Effector memory CD8-positive, alpha-beta T cell (primary cell): ENCODE results near the gene SNX2.
A peak's percentile ranks its signal among the peaks of the same experiment; 100 is the strongest.
"Not testable (repeated sequence)": the region's sequence is repeated elsewhere in the genome, so short reads cannot be mapped to it uniquely, and the experiment has no call there.

ENCODE experiments used
- ATAC-seq: fragments of 150-1000 bp; cut with Tn5 transposase; replicated peaks from 2 replicates; pipeline ENCODE4 v1.10.0; 2021; ENCODE audit warnings: mild to moderate bottlenecking, moderate library complexity
- DNase-seq, 3 experiments: peaks; one replicate each; pipeline ENCODE4 v3.0.0; 2021
- H3K27ac Mint-ChIP-seq, 2 donors: one replicate each; pipeline ENCODE4 v1.8.0; 2022; ENCODE audit warnings: mild to moderate bottlenecking in 2 of 2, mixed read lengths in 2 of 2, moderate library complexity in 2 of 2
- H3K27me3 Mint-ChIP-seq, 2 donors: one replicate each; pipeline ENCODE4 v1.8.0; 2022; ENCODE audit warnings: mixed read lengths in 2 of 2
- H3K36me3 Mint-ChIP-seq: one replicate; pipeline ENCODE4 v1.8.0; 2022; ENCODE audit warnings: mild to moderate bottlenecking, moderate library complexity, mixed read lengths; ENCODE audit not compliant: insufficient read depth
- H3K4me1 Mint-ChIP-seq, 2 donors: one replicate each; pipeline ENCODE4 v1.8.0; 2022; ENCODE audit warnings: low read depth in 2 of 2, mixed read lengths in 2 of 2
- H3K4me3 Mint-ChIP-seq, 2 donors: one replicate each; pipeline ENCODE4 v1.8.0; 2022; ENCODE audit warnings: mild to moderate bottlenecking in 2 of 2, mixed read lengths in 2 of 2, moderate library complexity in 2 of 2
- H3K9me3 Mint-ChIP-seq, 2 donors: one replicate each; pipeline ENCODE4 v1.8.0; 2022; ENCODE audit warnings: mixed read lengths in 2 of 2

The SNX2 gene

GRCh38 chr5:122756264-122756911, 18.5 kb upstream of the SNX2 start:
- Mint-ChIP-seq H3K36me3 (peaks cover 2% of the 10 kb centered on the region), H3K27ac (no peak overlapping the region), H3K9me3 (no peaks in the 10 kb centered on the region), H3K4me3 (no peak overlapping the region), H3K27me3 (peaks cover 20 to 28% of the 10 kb centered on the region in 2 donors), H3K4me1 (no peaks in the 10 kb centered on the region)
- no peak for DNase-seq
- no peak for ATAC-seq

- Mint-ChIP-seq H3K4me1 (no peaks in the 10 kb centered on the region), H3K36me3 (peaks cover 2% of the 10 kb centered on the region), H3K4me3 (no peak overlapping the region), H3K27me3 (peaks cover 11 to 19% of the 10 kb centered on the region in 2 donors), H3K27ac (no peak overlapping the region), H3K9me3 (no peaks in the 10 kb centered on the region)
- ATAC-seq (no peak), DNase-seq (no peak)
These were observed 17.6 kb upstream of the SNX2 start for GRCh38 chr5:122757285-122757684.

GRCh38 chr5:122759241-122760070, 15.4 kb upstream of the SNX2 start:
- Mint-ChIP-seq H3K9me3 (no peaks in the 10 kb centered on the region), H3K27me3 (peaks cover 0 to 10% of the 10 kb centered on the region in 2 donors), H3K36me3 (peaks cover 2% of the 10 kb centered on the region), H3K4me1 (no peaks in the 10 kb centered on the region), H3K4me3 (no peak overlapping the region), H3K27ac (no peak overlapping the region)
- DNase-seq, result no peak
- no peak for ATAC-seq

GRCh38 chr5:122760236-122760635, 14.6 kb upstream of the SNX2 start:
- Mint-ChIP-seq H3K4me1 (no peaks in the 10 kb centered on the region), H3K9me3 (no peaks in the 10 kb centered on the region), H3K4me3 (no peak overlapping the region), H3K36me3 (peaks cover 2% of the 10 kb centered on the region), H3K27me3 (peaks cover 0 to 9% of the 10 kb centered on the region in 2 donors), H3K27ac (no peak overlapping the region)
- DNase-seq (no peak), ATAC-seq (no peak)

GRCh38 chr5:122761115-122761514, 13.8 kb upstream of the SNX2 start:
- Mint-ChIP-seq H3K9me3 (no peaks in the 10 kb centered on the region), H3K4me1 (no peaks in the 10 kb centered on the region), H3K27me3 (peaks cover 0 to under 1% of the 10 kb centered on the region in 2 donors), H3K27ac (no peak overlapping the region), H3K4me3 (no peak overlapping the region), H3K36me3 (peaks cover 2% of the 10 kb centered on the region)
- ATAC-seq (no peak), DNase-seq (no peak)

GRCh38 chr5:122761896-122762295, 13.0 kb upstream of the SNX2 start:
- H3K4me1 Mint-ChIP-seq, ATAC-seq, H3K27me3 Mint-ChIP-seq, DNase-seq, H3K9me3 Mint-ChIP-seq, H3K27ac Mint-ChIP-seq, H3K36me3 Mint-ChIP-seq, H3K4me3 Mint-ChIP-seq: not testable (repeated sequence)

GRCh38 chr5:122766130-122766529, 8.8 kb upstream of the SNX2 start:
- H3K9me3 Mint-ChIP-seq, result no peaks in the 10 kb centered on the region
- H3K4me3 Mint-ChIP-seq, result no peak overlapping the region
- ATAC-seq (no peak), DNase-seq (no peak)
- H3K36me3 Mint-ChIP-seq, result no peaks in the 10 kb centered on the region
- no peak overlapping the region for H3K27ac Mint-ChIP-seq
- H3K27me3 Mint-ChIP-seq, result no peaks in the 10 kb centered on the region
- no peaks in the 10 kb centered on the region for H3K4me1 Mint-ChIP-seq

GRCh38 chr5:122770477-122770876, 4.4 kb upstream of the SNX2 start:
- ATAC-seq, result no peak
- no peaks in the 10 kb centered on the region for H3K27me3 Mint-ChIP-seq
- DNase-seq, result no peak
- H3K4me1 Mint-ChIP-seq, result peaks cover 1 to 3% of the 10 kb centered on the region in 2 donors
- H3K27ac Mint-ChIP-seq, result no peak overlapping the region
- no peaks in the 10 kb centered on the region for H3K9me3 Mint-ChIP-seq
- peaks cover 9% of the 10 kb centered on the region for H3K36me3 Mint-ChIP-seq
- H3K4me3 Mint-ChIP-seq, result no peak overlapping the region

- H3K4me3 Mint-ChIP-seq, result no peak overlapping the region
- ATAC-seq, result no peak
- no peaks in the 10 kb centered on the region for H3K27me3 Mint-ChIP-seq
- no peak for DNase-seq
- H3K4me1 Mint-ChIP-seq, result peaks cover 5 to 6% of the 10 kb centered on the region in 2 donors
- H3K9me3 Mint-ChIP-seq, result no peaks in the 10 kb centered on the region
- no peak overlapping the region for H3K27ac Mint-ChIP-seq
- H3K36me3 Mint-ChIP-seq, result peaks cover 10% of the 10 kb centered on the region
These were observed 2.4 kb upstream of the SNX2 start for GRCh38 chr5:122772446-122772845.

- peaks cover 12 to 16% of the 10 kb centered on the region in 2 donors for H3K4me1 Mint-ChIP-seq
- peaks cover 15% of the 10 kb centered on the region for H3K36me3 Mint-ChIP-seq
These were observed 1.3 kb upstream of the SNX2 start for GRCh38 chr5:122773619-122774018.

GRCh38 chr5:122774519-122774860, 390 bp upstream of the SNX2 start:
- H3K27ac Mint-ChIP-seq, result peak overlapping the region; percentile 97 to 98

More at GRCh38 chr5:122773619-122774018, 1.3 kb upstream of the SNX2 start:
- no peak for DNase-seq
- Mint-ChIP-seq H3K27me3 (no peaks in the 10 kb centered on the region), H3K27ac (peak overlapping the region in 1 of 2 donors; percentile 3), H3K4me3 (peak overlapping the region; percentile 24 to 92), H3K9me3 (no peaks in the 10 kb centered on the region)
- ATAC-seq, result no peak

GRCh38 chr5:122775550-122776542, 966 bp downstream of the SNX2 start:
- H3K9me3 Mint-ChIP-seq, result no peaks in the 10 kb centered on the region
- DNase-seq (no peak), ATAC-seq (no peak)
- peak overlapping the region; percentile 92 to 98 for H3K4me3 Mint-ChIP-seq
- H3K36me3 Mint-ChIP-seq, result peaks cover 19% of the 10 kb centered on the region
- H3K4me1 Mint-ChIP-seq, result peaks cover 20 to 37% of the 10 kb centered on the region in 2 donors
- no peaks in the 10 kb centered on the region for H3K27me3 Mint-ChIP-seq
- H3K27ac Mint-ChIP-seq, result peak overlapping the region; percentile 97 to 98

More at GRCh38 chr5:122774519-122774860, 390 bp upstream of the SNX2 start:
- peaks cover 15% of the 10 kb centered on the region for H3K36me3 Mint-ChIP-seq
- no peaks in the 10 kb centered on the region for H3K9me3 Mint-ChIP-seq
- DNase-seq (no peak), ATAC-seq (peak; percentile 19)
- peaks cover 17 to 24% of the 10 kb centered on the region in 2 donors for H3K4me1 Mint-ChIP-seq
- H3K27me3 Mint-ChIP-seq, result no peaks in the 10 kb centered on the region
- peak overlapping the region; percentile 92 to 98 for H3K4me3 Mint-ChIP-seq

GRCh38 chr5:122778157-122778556, 3.3 kb downstream of the SNX2 start:
- Mint-ChIP-seq H3K9me3 (no peaks in the 10 kb centered on the region), H3K27ac (no peak overlapping the region), H3K27me3 (no peaks in the 10 kb centered on the region), H3K4me1 (peaks cover 22 to 42% of the 10 kb centered on the region in 2 donors), H3K36me3 (peaks cover 19% of the 10 kb centered on the region), H3K4me3 (peak overlapping the region; percentile 33 to 57)
- ATAC-seq (no peak), DNase-seq (no peak)
